H1 (cell line): ENCODE results near the gene MYBPH. TPM values are rescaled to one million over a fixed set of nuclear protein-coding genes. Genes with fewer than 3 reads are reported as not detected.

Source experiments
- CTCF ChIA-PET: fragments of 300-600 bp; sonication (Branson Sonifier 250); formaldehyde crosslinking; loops from one replicate; lab custom pipeline; 2021; ENCODE audit not compliant: partially characterized antibody; lab: Charles Lee
- POLR2A ChIA-PET: fragments of 300-600 bp; sonication (Branson Sonifier 250); formaldehyde crosslinking; loops from one replicate; lab custom pipeline; 2021; ENCODE audit warnings: inconsistent platforms; ENCODE audit not compliant: partially characterized antibody; lab: Charles Lee
- DNase-seq, 2 experiments: peaks; one replicate each; pipeline versions ENCODE4 v3.0.0 to v3.0.0-alpha.2; 2010 to 2022; ENCODE audit warnings: low spot score in 2 of 2, low read depth in 1 of 2, mixed read lengths in 1 of 2
- FAIRE-seq: peaks from 2 replicates; lab custom pipeline; 2011; peaks lifted over from hg19 to GRCh38; lab: Jason Lieb, UNC
- H2AFZ ChIP-seq: 2 replicates; pipeline ENCODE4 v1.8.1; 2012; ENCODE audit warnings: low read length, inconsistent platforms
- H2AK5ac ChIP-seq: 2 replicates; pipeline ENCODE4 v1.6.1; 2013; ENCODE audit warnings: low read depth, low read length
- H2BK120ac ChIP-seq: replicated peaks from 2 replicates; pipeline ENCODE3; 2013; ENCODE audit warnings: low read depth, low read length, inconsistent platforms
- H2BK12ac ChIP-seq: 2 replicates; pipeline ENCODE4 v1.6.1; 2013; ENCODE audit warnings: low read depth, low read length
- H2BK15ac ChIP-seq: 2 replicates; pipeline ENCODE4 v1.6.1; 2013; ENCODE audit warnings: low read length
- H2BK20ac ChIP-seq: 2 replicates; pipeline ENCODE4 v1.6.1; 2013; ENCODE audit warnings: low read length
- H2BK5ac ChIP-seq: 2 replicates; pipeline ENCODE4 v1.6.1; 2013; ENCODE audit warnings: low read depth, low read length
- H3K14ac ChIP-seq: 2 replicates; pipeline ENCODE4 v1.6.1; 2013; ENCODE audit warnings: inconsistent platforms; ENCODE audit not compliant: insufficient read length
- H3K18ac ChIP-seq: 2 replicates; pipeline ENCODE4 v1.6.1; 2013; ENCODE audit warnings: low read length; ENCODE audit errors: extremely low read depth
- H3K23ac ChIP-seq: 2 replicates; pipeline ENCODE4 v1.6.1; 2013; ENCODE audit warnings: inconsistent platforms; ENCODE audit not compliant: insufficient read length
- H3K23me2 ChIP-seq: 2 replicates; pipeline ENCODE4 v1.6.1; 2013; ENCODE audit warnings: low read depth, low read length
- H3K27ac ChIP-seq: 2 replicates; pipeline ENCODE4 v1.6.1; 2011; ENCODE audit warnings: low read depth, low read length, inconsistent platforms
- H3K27me3 ChIP-seq, 4 experiments: replicated peaks in 1 of 4; 1 replicate in 1 of 4; 2 replicates in 3 of 4; pipeline versions ENCODE4 v1.6.1 to v1.8.1; 2011 to 2013; ENCODE audit warnings: low read length in 3 of 4, mild to moderate bottlenecking in 3 of 4, inconsistent platforms in 2 of 4, mixed read lengths in 2 of 4, moderate library complexity in 1 of 4; ENCODE audit not compliant: control insufficient read depth in 3 of 4, insufficient read depth in 3 of 4; ENCODE audit errors: extremely low read depth in 1 of 4
- H3K36me3 ChIP-seq, 4 experiments: 2 replicates each; pipeline versions ENCODE4 v1.6.1 to v1.8.1; 2011 to 2013; ENCODE audit warnings: mild to moderate bottlenecking in 4 of 4, low read length in 3 of 4, moderate library complexity in 2 of 4, control low read depth in 1 of 4, inconsistent platforms in 1 of 4; ENCODE audit not compliant: insufficient read depth in 4 of 4, control insufficient read depth in 2 of 4
- H3K4ac ChIP-seq: replicated peaks from 2 replicates; pipeline ENCODE3; 2013; ENCODE audit warnings: low read length, low read depth, mixed read lengths, inconsistent platforms; ENCODE audit not compliant: insufficient read length
- H3K4me1 ChIP-seq, 4 experiments: replicated peaks in 1 of 4; 1 replicate in 1 of 4; 2 replicates in 3 of 4; pipeline versions ENCODE4 v1.6.1 to v1.8.1; 2011 to 2013; ENCODE audit warnings: low read length in 3 of 4, inconsistent platforms in 2 of 4, mixed read lengths in 1 of 4; ENCODE audit not compliant: insufficient read depth in 4 of 4, control insufficient read depth in 3 of 4
- H3K4me2 ChIP-seq, 2 experiments: 2 replicates each; pipeline versions ENCODE4 v1.6.1 to v1.8.1; 2011 to 2013; ENCODE audit warnings: low read depth in 2 of 2, low read length in 2 of 2, control low read depth in 1 of 2, inconsistent platforms in 1 of 2, mild to moderate bottlenecking in 1 of 2; ENCODE audit not compliant: insufficient read depth in 1 of 2
- H3K4me3 ChIP-seq, 4 experiments: fragments of 200-600, 300-600 bp in 1 of 4; sonication (generic), shearing (Covaris generic), sonication (Bioruptor Twin) in 1 of 4; 2 replicates each; pipeline versions ENCODE4 v1.5.1 to v1.8.1; 2011 to 2016; ENCODE audit warnings: low read length in 4 of 4, low read depth in 3 of 4, control low read depth in 2 of 4, inconsistent platforms in 2 of 4, mild to moderate bottlenecking in 2 of 4, mixed read lengths in 1 of 4, moderate library complexity in 1 of 4; ENCODE audit not compliant: insufficient read depth in 2 of 4; ENCODE audit errors: extremely low read depth in 1 of 4
- H3K56ac ChIP-seq: replicated peaks from 2 replicates; pipeline ENCODE3; 2013; ENCODE audit warnings: low read depth, mild to moderate bottlenecking, mixed read lengths, low read length, inconsistent platforms; ENCODE audit not compliant: insufficient read length
- H3K79me1 ChIP-seq: 2 replicates; pipeline ENCODE4 v1.6.1; 2013; ENCODE audit warnings: low read depth, low read length, control low read depth
- H3K79me2 ChIP-seq, 2 experiments: 2 replicates each; pipeline versions ENCODE4 v1.6.1 to v1.8.1; 2012 to 2013; ENCODE audit warnings: low read length in 2 of 2, mild to moderate bottlenecking in 2 of 2, inconsistent platforms in 1 of 2; ENCODE audit not compliant: insufficient read depth in 2 of 2, control insufficient read depth in 1 of 2
- H3K9ac ChIP-seq, 4 experiments: replicated peaks in 1 of 4; 1 replicate in 1 of 4; 2 replicates in 3 of 4; pipeline versions ENCODE4 v1.6.1 to v1.8.1; 2011 to 2013; ENCODE audit warnings: low read depth in 3 of 4, low read length in 3 of 4, control low read depth in 2 of 4, mild to moderate bottlenecking in 2 of 4, moderate library complexity in 2 of 4, inconsistent platforms in 1 of 4; ENCODE audit errors: extremely low read depth in 1 of 4
- H3K9me3 ChIP-seq, 2 experiments: 2 replicates each; pipeline versions ENCODE4 v1.6.1 to v1.8.1; 2012 to 2013; ENCODE audit warnings: mild to moderate bottlenecking in 2 of 2, moderate library complexity in 2 of 2, control low read depth in 1 of 2, inconsistent platforms in 1 of 2, low read depth in 1 of 2, low read length in 1 of 2, mixed read lengths in 1 of 2; ENCODE audit not compliant: insufficient read depth in 2 of 2
- H4K20me1 ChIP-seq, 2 experiments: replicated peaks in 1 of 2; 2 replicates each; pipeline versions ENCODE3 to v1.8.1; 2011 to 2013; ENCODE audit warnings: inconsistent platforms in 2 of 2, low read length in 2 of 2, mild to moderate bottlenecking in 1 of 2; ENCODE audit not compliant: insufficient read depth in 2 of 2, control insufficient read depth in 1 of 2
- H4K5ac ChIP-seq: 2 replicates; pipeline ENCODE4 v1.6.1; 2013; ENCODE audit warnings: low read length, low read depth, mixed read lengths, inconsistent platforms; ENCODE audit not compliant: insufficient read length
- H4K8ac ChIP-seq: 2 replicates; pipeline ENCODE4 v1.8.0; 2013; ENCODE audit warnings: mild to moderate bottlenecking, moderate library complexity, low read length, inconsistent platforms; ENCODE audit not compliant: insufficient read depth; ENCODE audit errors: extremely low read depth
- H4K91ac ChIP-seq: replicated peaks from 2 replicates; pipeline ENCODE3; 2013; ENCODE audit warnings: low read length, mixed read lengths, inconsistent platforms; ENCODE audit not compliant: insufficient read length
- CBX5 ChIP-seq: fragments of 300-800, 300-1000 bp; sonication (generic); IDR thresholded peaks from 2 replicates; pipeline ENCODE4 v1.7.1; 2016; ENCODE audit warnings: antibody characterized with exemption, low read length, low read depth
- CBX8 ChIP-seq: fragments of 300-800, 300-1000 bp; sonication (generic); IDR thresholded peaks from 2 replicates; pipeline ENCODE4 v1.7.1; 2016; ENCODE audit warnings: low read depth, low read length, borderline replicate concordance
- CEBPB ChIP-seq: IDR thresholded peaks from 2 replicates; pipeline ENCODE4 v1.6.1; 2012; ENCODE audit warnings: low read depth, low read length
- CHD1 ChIP-seq: IDR thresholded peaks from 2 replicates; pipeline ENCODE4 v1.6.1; 2012; ENCODE audit warnings: low read depth, low read length, improper control_type of control experiment
- JUN ChIP-seq: IDR thresholded peaks from 2 replicates; pipeline ENCODE4 v1.6.1; 2011; ENCODE audit warnings: low read depth, mild to moderate bottlenecking, improper control_type of control experiment, low read length
- KDM4A ChIP-seq: IDR thresholded peaks from one replicate; pipeline ENCODE4 v1.7.1; 2012; ENCODE audit warnings: low read depth, mild to moderate bottlenecking, moderate library complexity, low read length, inconsistent platforms; ENCODE audit not compliant: severe bottlenecking
- MAX ChIP-seq: IDR thresholded peaks from 2 replicates; pipeline ENCODE4 v1.6.1; 2012; ENCODE audit warnings: inconsistent platforms
- NANOG ChIP-seq: IDR thresholded peaks from 2 replicates; pipeline ENCODE4 v1.6.1; 2011; ENCODE audit warnings: low read length, low read depth, mild to moderate bottlenecking, inconsistent platforms; ENCODE audit not compliant: insufficient read depth, poor library complexity, severe bottlenecking
- PHF8 ChIP-seq: fragments of 200-600 bp; sonication (generic); conservative IDR thresholded peaks from 2 replicates; pipeline ENCODE4 v1.7.1; 2012; ENCODE audit warnings: low read depth, mild to moderate bottlenecking, inconsistent platforms, low read length, moderate library complexity
- POU5F1 ChIP-seq: IDR thresholded peaks from 2 replicates; pipeline ENCODE4 v1.6.1; 2011; ENCODE audit warnings: low read depth, mild to moderate bottlenecking, low read length, moderate library complexity
- RBBP5 ChIP-seq: IDR thresholded peaks from 2 replicates; pipeline ENCODE4 v1.7.1; 2012; ENCODE audit warnings: low read depth, mild to moderate bottlenecking, inconsistent platforms, low read length, moderate library complexity, borderline replicate concordance
- TAF1 ChIP-seq: IDR thresholded peaks from 2 replicates; pipeline ENCODE4 v1.6.1; 2011; ENCODE audit warnings: mild to moderate bottlenecking, low read depth, low read length
- TBP ChIP-seq: IDR thresholded peaks from 2 replicates; pipeline ENCODE4 v1.6.1; 2011; ENCODE audit warnings: low read depth, low read length, improper control_type of control experiment
- YY1 ChIP-seq: IDR thresholded peaks from 2 replicates; pipeline ENCODE4 v1.6.1; 2011; ENCODE audit warnings: low read depth, mild to moderate bottlenecking, low read length
- WGBS, 2 experiments: shearing (Covaris generic) in 1 of 2; methylation state at CpG; one replicate each; pipeline versions ENCODE4 v1.1.6 to v1.1.7; 2013 to 2015; ENCODE audit warnings: low lambda C conversion rate in 2 of 2, mixed read lengths in 2 of 2, inconsistent platforms in 1 of 2, low coverage in 1 of 2, missing lambda C conversion rate in 1 of 2; ENCODE audit not compliant: insufficient replicate concordance in 2 of 2, insufficient coverage in 1 of 2, insufficient read length in 1 of 2; ENCODE audit errors: extremely low coverage in 1 of 2, missing lambda C conversion rate in 1 of 2; 5-methylcytosine and 5-hydroxymethylcytosine counted together
- polyA plus RNA-seq, 7 experiments: library from polyadenylated mRNA; depleted of rRNA in 3 of 7; stranded (reverse) in 5 of 7; unstranded in 2 of 7; fragments of >200 nt in 5 of 7; fragments of 200-250 nt in 2 of 7; gene quantifications; 1 replicate in 5 of 7; 2 replicates in 1 of 7; 4 replicates in 1 of 7; pipeline versions ENCODE4 v1.2.1 to v1.2.3, GENCODE V29; 2011 to 2013; ENCODE audit warnings: missing spikeins in 2 of 7, mixed read lengths in 2 of 7
- total RNA-seq: library from RNA; stranded (reverse); fragmentation: NEBNext Ultra II Directional; extraction: Animal tissue kit (Norgen Biotek cat#: 25700); gene quantifications from 2 replicates; pipeline ENCODE4 v1.2.1, GENCODE V29; 2021

Gene MYBPH
- total and polyA plus RNA-seq, 2 of the 8 experiments (the other 6 are each of a cell fraction or from before 2014, with no cell fraction given) = not detected

- H2BK120ac ChIP-seq = no peak overlapping the region
- peaks cover 6 to 17% (median 11%) of the 10 kb centered on the region in 4 experiments for H3K4me1 ChIP-seq
- H2BK12ac ChIP-seq = no peak overlapping the region
- no peaks in the 10 kb centered on the region for H3K9me3 ChIP-seq
- no peak overlapping the region for H3K23ac ChIP-seq
- H4K91ac ChIP-seq = no peak overlapping the region
- H4K8ac ChIP-seq = no peak overlapping the region
- H2AFZ ChIP-seq = no peak overlapping the region
- peak overlapping the region; percentile 78; the same call in 1 of the 2 replicates for H2BK20ac ChIP-seq
- no peak for FAIRE-seq
- no peak overlapping the region for H3K4me3 ChIP-seq
- H3K4me2 ChIP-seq = no peak overlapping the region
- H3K23me2 ChIP-seq = no peaks in the 10 kb centered on the region
- no peak overlapping the region for H2BK5ac ChIP-seq
- H3K18ac ChIP-seq = no peak overlapping the region
- H3K14ac ChIP-seq = no peak overlapping the region
- CTCF ChIA-PET = interaction anchor here (0.6 to 6.1 kb wide), 13 partner anchors 10 to 145 kb away, joined by 3 to 64 read pairs (median 4); partner anchors contain the start of genes ADORA1 and MYBPH
- DNase-seq = no peak
- POLR2A ChIA-PET = interaction anchor here (0.7 to 0.8 kb wide), 2 partner anchors 121 to 359 kb away, joined by 3 read pairs; no protein-coding TSS in a partner anchor
- H2BK15ac ChIP-seq = peak overlapping the region; percentile 85
- H3K4ac ChIP-seq = no peak overlapping the region
- H3K27me3 ChIP-seq = no peaks in the 10 kb centered on the region
- H4K5ac ChIP-seq = no peak overlapping the region
- no peaks in the 10 kb centered on the region for H3K79me2 ChIP-seq
- no peaks in the 10 kb centered on the region for H3K36me3 ChIP-seq
- 95% methylated on average over 10 of the region's 10 CpGs; no CpG with 5 or more reads in 1 of the 2 experiments for WGBS, 2 experiments
- no peak overlapping the region for H3K9ac ChIP-seq
- no peaks in the 10 kb centered on the region for H4K20me1 ChIP-seq
- H2AK5ac ChIP-seq = no peak overlapping the region
- no peaks in the 10 kb centered on the region for H3K79me1 ChIP-seq
- H3K56ac ChIP-seq = no peak overlapping the region
- no peak overlapping the region for H3K27ac ChIP-seq
- TF ChIP-seq TBP = no peak
- no peak for TF ChIP-seq POU5F1
- no peak for TF ChIP-seq MAX
- TF ChIP-seq CBX8 = no peak
- TF ChIP-seq CBX5 = no peak
- no peak for TF ChIP-seq CHD1
- TF ChIP-seq JUN = no peak
- no peak for TF ChIP-seq TAF1
- no peak for TF ChIP-seq PHF8
- TF ChIP-seq CEBPB = no peak
- no peak for TF ChIP-seq KDM4A
- no peak for TF ChIP-seq NANOG
- no peak for TF ChIP-seq RBBP5
- TF ChIP-seq YY1 = no peak
Measured at GRCh38 chr1:203185061-203185461, 9.4 kb upstream of the MYBPH start.
